ENCODE data around the gene OR56A1.
"Not testable (repeated sequence)": the region's sequence is repeated elsewhere in the genome, so short reads cannot be mapped to it uniquely, and the experiment has no call there.

OR56A1 gene, protein sequence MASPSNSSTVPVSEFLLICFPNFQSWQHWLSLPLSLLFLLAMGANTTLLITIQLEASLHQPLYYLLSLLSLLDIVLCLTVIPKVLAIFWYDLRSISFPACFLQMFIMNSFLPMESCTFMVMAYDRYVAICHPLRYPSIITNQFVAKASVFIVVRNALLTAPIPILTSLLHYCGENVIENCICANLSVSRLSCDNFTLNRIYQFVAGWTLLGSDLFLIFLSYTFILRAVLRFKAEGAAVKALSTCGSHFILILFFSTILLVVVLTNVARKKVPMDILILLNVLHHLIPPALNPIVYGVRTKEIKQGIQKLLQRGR

DNA sequence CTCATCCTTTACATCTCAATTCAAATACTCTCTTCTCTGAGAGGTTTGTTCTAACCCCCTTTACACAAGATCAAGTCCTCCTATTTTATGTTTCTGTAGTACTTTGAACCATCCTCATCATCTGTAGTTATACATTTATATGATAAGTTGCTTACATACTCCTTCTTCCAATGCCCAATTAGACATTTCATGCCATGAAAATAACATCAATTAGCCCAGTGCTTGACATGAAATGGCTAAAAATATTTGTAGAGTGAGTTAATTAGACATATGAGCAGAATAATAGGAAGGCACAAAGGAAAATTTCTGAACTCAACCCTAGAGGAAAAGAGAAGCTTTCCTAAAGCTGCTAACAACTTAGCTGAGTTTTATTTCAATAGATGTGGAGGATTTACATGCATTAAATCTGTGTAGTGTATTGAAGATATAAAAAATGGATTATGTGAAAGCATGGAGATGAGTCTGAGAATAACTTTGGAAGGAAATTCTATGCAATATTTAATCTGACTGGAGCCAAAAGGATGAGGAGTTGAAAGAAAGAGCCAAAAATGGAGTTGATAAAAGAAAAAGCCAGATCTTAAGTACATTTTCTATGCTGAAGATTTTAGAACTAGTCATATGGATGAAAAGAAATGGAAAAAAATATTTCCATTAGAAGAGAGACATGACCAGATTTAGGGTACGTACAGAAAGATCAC, at the start of gene OR56A1:
Gene OR56A1 (minus strand): TSS at position 51 of the 698 bp plus-strand sequence. CDS start 3,066 bp downstream, outside the sequence.
- DNase-seq (ENCODE audit: low read depth), result no peak

DNA sequence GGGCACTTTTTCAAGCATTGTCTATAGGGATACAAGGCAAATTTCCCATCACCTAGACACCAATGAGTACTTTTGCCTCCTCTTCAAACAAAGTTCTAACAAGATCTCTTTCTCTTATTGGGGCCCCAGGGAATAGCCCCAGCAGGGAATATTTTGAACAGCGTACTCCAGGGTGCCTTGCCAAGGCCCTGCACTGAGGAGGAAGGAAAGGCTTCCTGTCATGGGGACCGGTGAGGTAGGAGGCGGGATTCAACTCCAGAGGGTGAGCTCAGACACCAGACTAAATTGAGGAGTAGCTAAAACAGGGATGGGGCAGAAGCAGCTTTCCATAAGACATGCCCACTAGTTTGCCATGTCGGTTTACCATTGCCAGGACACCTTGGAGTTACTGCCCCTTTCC, 48.9 kb upstream of the OR56A1 start:
- no peak for DNase-seq (ENCODE audit: low read depth)

- no peak for DNase-seq (ENCODE audit: low read depth)
These were observed 47.2 kb upstream of the OR56A1 start for GRCh38 chr11:6077723-6078122.

DNA sequence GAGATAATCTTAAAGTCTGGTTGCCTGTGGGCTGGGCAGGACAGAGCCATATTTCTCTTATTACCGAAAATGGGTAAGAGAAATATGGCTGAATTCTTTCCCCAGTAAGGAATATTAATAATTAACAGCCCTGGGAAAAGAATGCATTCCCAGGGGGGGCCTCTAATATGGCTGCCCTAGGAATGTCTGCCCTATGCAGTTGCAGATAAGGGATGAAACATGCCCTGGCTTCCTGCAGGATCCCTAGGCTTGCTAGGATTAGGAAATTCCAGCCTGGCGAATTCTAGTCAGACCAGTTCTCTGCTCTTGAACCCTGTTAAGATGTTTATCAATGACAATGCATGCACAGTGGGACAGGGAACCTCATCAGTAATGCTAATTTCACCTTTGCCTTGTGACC, 45.9 kb upstream of the OR56A1 start:
- DNase-seq (ENCODE audit: low read depth), result not testable (repeated sequence)

GRCh38 chr11:6067502-6067901, 36.9 kb upstream of the OR56A1 start:
- no peak for DNase-seq (ENCODE audit: low read depth)

DNA sequence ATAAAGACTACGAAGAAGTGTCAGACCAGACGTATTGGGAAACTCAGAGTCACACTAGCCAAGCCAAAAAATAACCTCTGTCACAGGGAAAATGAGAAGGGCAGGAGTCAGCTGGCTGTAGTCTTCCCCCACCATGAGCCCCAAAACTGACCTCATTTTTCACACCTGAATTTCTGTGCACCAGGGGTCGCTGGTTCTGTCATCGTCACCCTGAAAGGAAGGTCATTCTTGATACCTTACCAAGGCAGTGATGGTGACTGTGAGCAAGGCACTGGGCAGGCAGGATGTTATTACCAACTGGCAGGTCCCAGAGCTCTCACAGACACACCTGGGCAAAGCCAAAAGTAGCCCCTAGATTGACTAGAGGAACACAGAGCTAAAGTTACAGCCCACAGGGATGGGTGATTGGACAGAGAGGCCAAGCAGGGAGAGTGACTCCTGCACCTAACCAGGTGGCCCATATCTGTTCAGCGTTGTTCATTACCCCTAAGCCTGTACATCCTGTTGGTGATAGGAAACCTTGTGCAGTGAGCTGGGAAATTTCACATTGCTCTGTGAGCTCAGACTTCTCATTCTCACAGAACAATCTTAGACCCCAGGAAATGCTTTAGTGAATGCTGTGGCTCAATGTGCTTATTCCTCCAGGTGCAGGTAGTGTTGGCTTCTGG, 32.3 kb upstream of the OR56A1 start:
- DNase-seq (ENCODE audit: low read depth), result no peak

GRCh38 chr11:6061475-6061874, 30.9 kb upstream of the OR56A1 start:
- no peak for DNase-seq (ENCODE audit: low read depth)

- no peak for DNase-seq (ENCODE audit: low read depth)
These were observed 26.9 kb upstream of the OR56A1 start for GRCh38 chr11:6057452-6057851.

DNA sequence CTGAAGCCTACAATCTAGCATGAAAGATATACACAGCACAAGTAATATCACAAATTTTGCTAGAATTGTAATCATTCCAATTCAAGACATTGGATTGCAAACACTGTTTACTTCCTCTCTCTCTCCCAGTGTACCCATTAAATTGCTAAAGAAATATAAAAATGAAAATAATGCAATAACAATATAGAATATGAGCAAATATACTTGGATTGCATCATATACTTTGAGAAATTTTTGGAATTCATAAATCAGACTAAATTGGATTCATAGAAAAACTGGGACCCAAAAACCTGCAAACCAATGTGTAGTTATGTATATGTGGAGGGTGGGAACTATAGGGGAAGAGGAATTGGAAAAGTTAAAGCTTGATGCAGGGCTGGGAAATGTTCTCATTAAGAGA, 25.0 kb upstream of the OR56A1 start:
- DNase-seq (ENCODE audit: low read depth), result no peak

DNA sequence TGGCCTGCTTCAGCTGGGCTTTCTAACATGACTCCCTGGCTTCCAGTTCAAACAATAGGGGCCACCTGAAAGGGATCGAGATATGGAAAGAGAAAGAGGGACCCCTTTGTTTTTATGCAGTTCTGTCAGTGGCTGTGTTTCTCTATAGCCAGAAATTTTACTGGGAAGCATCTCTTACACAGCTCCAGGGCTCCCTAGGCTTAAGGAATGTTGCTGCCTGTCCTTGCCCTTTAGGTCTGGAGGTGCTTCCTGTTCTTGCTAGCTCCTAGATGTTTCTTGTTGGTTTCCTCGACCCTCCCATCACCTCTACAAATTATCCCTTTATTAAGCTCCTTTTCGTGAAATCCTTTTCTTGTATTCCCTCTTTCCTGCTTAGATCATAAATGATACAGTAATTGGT, 21.8 kb upstream of the OR56A1 start:
- DNase-seq (ENCODE audit: low read depth), result no peak

- DNase-seq (ENCODE audit: low read depth), result no peak
These were observed 10.3 kb upstream of the OR56A1 start for GRCh38 chr11:6040874-6041273.

DNA sequence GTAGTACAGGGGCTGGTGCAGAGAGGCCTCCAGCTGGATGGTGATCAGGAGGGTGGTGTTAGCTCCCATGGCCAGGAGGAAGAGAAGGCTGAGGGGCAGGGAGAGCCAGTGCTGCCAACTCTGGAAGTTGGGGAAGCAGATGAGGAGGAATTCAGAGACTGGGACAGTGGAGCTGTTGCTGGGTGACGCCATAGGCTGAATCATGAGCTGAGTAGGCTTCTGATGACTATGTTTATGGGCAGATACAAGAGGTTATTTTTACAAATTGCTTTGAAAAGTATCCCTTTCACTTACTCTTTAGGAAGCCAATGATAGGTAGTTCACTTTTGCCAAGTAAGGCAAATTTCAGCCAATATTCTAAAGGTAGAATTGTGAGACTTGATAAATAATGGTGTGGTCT, 3.1 kb downstream of the OR56A1 start:
- DNase-seq (ENCODE audit: low read depth), result peak; percentile 15

DNA sequence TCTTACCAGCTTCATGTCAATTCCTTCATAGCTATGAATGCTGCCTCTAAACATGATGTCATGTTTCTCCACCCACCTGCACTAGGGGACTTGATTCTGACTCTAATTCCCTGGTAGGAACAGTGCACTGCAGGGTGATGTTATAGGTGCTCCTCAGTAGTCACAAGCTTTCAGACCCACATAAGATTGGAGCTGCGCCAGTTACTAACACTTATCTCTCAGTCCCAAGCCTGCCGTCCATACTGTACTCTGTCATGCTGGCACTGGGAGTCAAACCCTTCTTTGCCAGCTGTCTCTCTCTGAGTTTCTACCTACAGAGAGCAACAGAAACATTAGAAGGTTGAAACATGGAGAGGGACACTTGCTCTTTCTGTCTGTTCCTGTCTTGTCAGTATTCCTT, 5.5 kb downstream of the OR56A1 start:
- DNase-seq (ENCODE audit: low read depth), result no peak

DNA sequence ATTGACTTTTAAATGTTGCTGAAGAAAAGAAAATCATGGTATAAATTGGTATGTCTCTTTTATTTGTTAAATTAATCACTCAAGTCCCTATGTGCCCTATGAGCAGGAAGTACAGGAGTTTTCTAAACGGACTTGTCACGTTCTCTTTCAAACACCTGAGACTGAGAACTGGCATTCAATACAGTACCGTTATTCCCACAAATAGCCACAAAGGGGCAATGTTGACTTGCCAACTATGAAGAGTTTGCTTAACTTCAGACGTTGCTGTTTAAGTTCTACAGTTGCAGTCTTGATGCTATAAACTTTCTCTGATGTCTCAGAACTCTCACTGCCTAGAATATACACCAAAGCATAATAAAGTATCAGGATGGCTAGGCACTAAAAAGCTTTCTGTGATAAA, 7.6 kb downstream of the OR56A1 start:
- DNase-seq (ENCODE audit: low read depth), result peak; percentile 14

GRCh38 chr11:6013042-6013441, 17.5 kb downstream of the OR56A1 start:
- no peak for DNase-seq (ENCODE audit: low read depth)

- DNase-seq (ENCODE audit: low read depth), result no peak
These were observed 18.4 kb downstream of the OR56A1 start for GRCh38 chr11:6012035-6012668.

DNA sequence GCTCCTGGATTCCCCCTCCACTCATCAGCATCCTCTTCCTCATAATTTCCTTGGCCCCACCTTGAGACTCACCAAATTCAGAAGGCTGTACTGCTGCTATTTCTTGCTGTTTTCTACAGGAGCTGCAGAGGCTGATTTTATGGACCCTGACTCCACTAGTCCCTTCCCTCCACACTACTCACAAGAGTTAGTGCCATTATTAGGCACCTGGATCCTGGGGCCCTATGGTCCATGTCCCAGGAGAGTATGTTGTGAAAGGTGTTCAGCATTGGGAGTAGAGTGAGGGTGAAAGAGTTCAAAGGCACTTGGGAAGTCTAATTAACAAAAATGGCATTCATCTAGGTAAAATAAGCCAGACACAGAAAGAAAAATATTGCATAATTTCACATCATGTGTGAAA, 23.7 kb downstream of the OR56A1 start, which contains the start of gene OR56A4:
Gene OR56A4 (minus strand): TSS at position 101 of the 400 bp plus-strand sequence. CDS start 3,954 bp downstream, outside the sequence.
- DNase-seq (ENCODE audit: low read depth), result no peak

DNA sequence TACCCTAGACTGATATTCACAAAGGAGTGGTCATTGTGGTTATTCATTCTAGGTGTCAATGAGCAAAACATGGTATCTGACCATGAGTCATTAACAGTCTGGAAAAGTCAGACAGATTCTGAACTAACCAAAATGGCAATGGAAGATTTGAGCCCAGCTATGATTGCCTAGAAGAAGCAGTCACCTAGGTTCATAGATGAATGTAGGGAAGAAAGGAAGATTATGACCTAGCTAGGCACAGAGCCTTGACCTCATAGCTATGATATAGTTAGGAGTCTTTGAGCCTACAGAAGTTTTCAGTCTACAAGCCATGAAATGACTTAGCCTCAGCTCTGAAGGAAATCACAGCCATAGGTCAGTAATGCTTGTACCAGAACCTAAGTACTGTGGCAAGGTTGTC, 24.2 kb downstream of the OR56A1 start:
- no peak for DNase-seq (ENCODE audit: low read depth)

- no peak for DNase-seq (ENCODE audit: low read depth)
These were observed 28.3 kb downstream of the OR56A1 start for GRCh38 chr11:6002202-6002699.

GRCh38 chr11:5994791-5995190, 35.8 kb downstream of the OR56A1 start:
- DNase-seq (ENCODE audit: low read depth), result no peak

GRCh38 chr11:5992604-5993251, 37.8 kb downstream of the OR56A1 start:
- peak; percentile 4 for DNase-seq (ENCODE audit: low read depth)

- DNase-seq (ENCODE audit: low read depth), result peak; percentile 6
These were observed 38.4 kb downstream of the OR56A1 start for GRCh38 chr11:5992150-5992549.

All from HS-5 (cell line).